GM18870 (cell line): ENCODE data around the gene GJC3.
"Not testable (repeated sequence)": the region's sequence is repeated elsewhere in the genome, so short reads cannot be mapped to it uniquely, and the experiment has no call there.

Experiments
- ATAC-seq: cut with Tn5 transposase; IDR thresholded peaks from one replicate; pipeline ENCODE4 v1.9.1; 2021; ENCODE audit warnings: moderate library complexity; ENCODE audit not compliant: unreplicated experiment

GJC3 gene

GRCh38 chr7:99928994-99929729 lies at the start of gene GJC3:
Gene GJC3 (minus strand): TSS chr7:99929620. CDS start chr7:99929620, 0 bp downstream.
- no peak for ATAC-seq

- ATAC-seq = no peak
These were observed 47.2 kb upstream of the GJC3 start for GRCh38 chr7:99976626-99977025.

- no peak for ATAC-seq
These were observed 46.5 kb upstream of the GJC3 start, which contains the start of gene AZGP1 for GRCh38 chr7:99975782-99976521. Gene AZGP1 (minus strand): TSS chr7:99976031. CDS start chr7:99976020, 11 bp downstream.

- no peak for ATAC-seq
These were observed 45.3 kb upstream of the GJC3 start for GRCh38 chr7:99974681-99975080.

GRCh38 chr7:99973817-99974216 lies 44.4 kb upstream of the GJC3 start:
- ATAC-seq = not testable (repeated sequence)

GRCh38 chr7:99971242-99971641 lies 41.8 kb upstream of the GJC3 start:
- no peak for ATAC-seq

- not testable (repeated sequence) for ATAC-seq
These were observed 40.4 kb upstream of the GJC3 start for GRCh38 chr7:99969813-99970212.

- ATAC-seq = no peak
These were observed 39.9 kb upstream of the GJC3 start for GRCh38 chr7:99969298-99969697.

- ATAC-seq = no peak
These were observed 29.3 kb upstream of the GJC3 start for GRCh38 chr7:99958564-99959227.

- ATAC-seq = no peak
These were observed 25.8 kb upstream of the GJC3 start for GRCh38 chr7:99955247-99955646.

- ATAC-seq = not testable (repeated sequence)
These were observed 25.2 kb upstream of the GJC3 start for GRCh38 chr7:99954643-99955042.

GRCh38 chr7:99953649-99954048 lies 24.2 kb upstream of the GJC3 start:
- ATAC-seq = no peak

- ATAC-seq = not testable (repeated sequence)
These were observed 23.2 kb upstream of the GJC3 start for GRCh38 chr7:99952649-99953048.

- ATAC-seq = not testable (repeated sequence)
These were observed 21.4 kb upstream of the GJC3 start for GRCh38 chr7:99950819-99951218.

GRCh38 chr7:99949645-99950228 lies 20.3 kb upstream of the GJC3 start:
- no peak for ATAC-seq

- no peak for ATAC-seq
These were observed 18.2 kb upstream of the GJC3 start for GRCh38 chr7:99947608-99948007.

- no peak for ATAC-seq
These were observed 15.2 kb upstream of the GJC3 start for GRCh38 chr7:99944497-99945070.

- no peak for ATAC-seq
These were observed 14.4 kb upstream of the GJC3 start for GRCh38 chr7:99943641-99944496.

- ATAC-seq = no peak
These were observed 8.9 kb upstream of the GJC3 start for GRCh38 chr7:99938296-99938695.

GRCh38 chr7:99935009-99935408 lies 5.6 kb upstream of the GJC3 start:
- not testable (repeated sequence) for ATAC-seq
